ENCODE results near the gene HOXD13. TPM values are rescaled to one million over a fixed set of nuclear protein-coding genes. Genes with fewer than 3 reads are reported as not detected.
A peak's percentile ranks its signal among the peaks of the same experiment; 100 is the strongest.

Gene HOXD13
- total and polyA plus RNA-seq, 2 donors (not counting 3 experiments of a cell fraction or from before 2014, with no cell fraction given), result not detected

GRCh38 chr2:176121190-176122051 lies 28.9 kb downstream of the HOXD13 start:
- Histone ChIP-seq H3K9me1 (replicated peaks; ENCODE audit: control insufficient read depth, extremely low read depth, insufficient read depth, low read length) (no peaks in the 10 kb centered on the region), H3K36me3 (ENCODE audit: control insufficient read depth in 2 of 2, extremely low read depth in 1 of 2, insufficient read depth in 2 of 2, low read length in 2 of 2) (no peaks in the 10 kb centered on the region), H3K27me3 (ENCODE audit: control insufficient read depth in 2 of 2, insufficient read depth in 2 of 2, low read length in 2 of 2) (peaks cover 50 to 62% of the 10 kb centered on the region in 2 experiments), H3K4me1 (ENCODE audit: control insufficient read depth, extremely low read depth, insufficient read depth, low read length) (peaks cover 15% of the 10 kb centered on the region), H3K79me2 (ENCODE audit: control insufficient read depth, insufficient read depth, low read length) (no peaks in the 10 kb centered on the region), H2AFZ (ENCODE audit: low read depth, low read length) (no peak overlapping the region), H3K9ac (replicated peaks; ENCODE audit: extremely low read depth, insufficient read depth, low read length) (no peak overlapping the region), H3K27ac (ENCODE audit: insufficient read depth, low read depth, low read length) (no peak overlapping the region), H3K4me2 (ENCODE audit: insufficient read depth, low read length) (no peak overlapping the region), H3K9me3 (replicated peaks; ENCODE audit: control insufficient read depth, insufficient read depth, low read length) (no peaks in the 10 kb centered on the region), H4K20me1 (replicated peaks; ENCODE audit: control insufficient read depth, extremely low read depth, insufficient read depth, low read length) (no peaks in the 10 kb centered on the region), H3K4me3 (replicated peaks in 1 of 3; ENCODE audit: insufficient read depth in 1 of 3, low read depth in 1 of 3, low read length in 3 of 3) (peak overlapping the region in 1 of 3 experiments; percentile 49)
- POLR2A ChIA-PET, result interaction anchor here (0.7 kb wide), 2 partner anchors 516 to 953 kb away, joined by 3 read pairs; partner anchors contain the start of gene ATF2
- DNase-seq (ENCODE audit: low read depth, low spot score) (no peak), FAIRE-seq (no peak)
- dilution Hi-C loops (cut with MboI; ENCODE audit: extremely low pct_ligation_motif_present, low sequenced_read_pairs), result no loop called here
- CTCF ChIA-PET, result interaction anchor here (0.9 to 4.7 kb wide), 15 partner anchors 8 to 1041 kb away, joined by 3 to 28 read pairs (median 7); no protein-coding TSS in a partner anchor
- intact Hi-C loops (cut with micrococcal nuclease), result no loop called here
- TF ChIP-seq CTCF (IDR thresholded peaks at IDR 0.05; ENCODE audit: extremely low read depth in 1 of 2, insufficient read depth in 1 of 2, low read depth in 1 of 2, low read length in 2 of 2) (no peak), EZH2 (IDR thresholded peaks at IDR 0.05; ENCODE audit: borderline replicate concordance, low read depth, low read length, severe bottlenecking) (peak; percentile 99)
- no TSS peak for BruUV-seq (replicated peaks)
